K562 (cell line): Measurements from ENCODE around the gene RNFT2.

Source experiments
- CTCF ChIP-seq, 3 experiments: IDR thresholded peaks in 2 of 3; conservative IDR thresholded peaks in 1 of 3; 2 replicates each; pipeline ENCODE4 v1.5.1; 2011 to 2012; ENCODE audit warnings: low read length in 3 of 3, mild to moderate bottlenecking in 3 of 3, control low read depth in 2 of 3, improper control_type of control experiment in 1 of 3, inconsistent platforms in 1 of 3, low read depth in 1 of 3, mixed read lengths in 1 of 3, moderate library complexity in 1 of 3; ENCODE audit not compliant: insufficient read depth in 2 of 3
- GABPB1 ChIP-seq: sonication (generic); formaldehyde crosslinking; IDR thresholded peaks from 2 replicates; pipeline ENCODE4 v1.8.0; 2022; ENCODE audit warnings: mild to moderate bottlenecking, missing genetic modification reagents
- MYC ChIP-seq, 2 experiments: fragments of 250-450 bp in 1 of 2; sonication (Bioruptor Pico) in 1 of 2; IDR thresholded peaks; 2 replicates each; pipeline versions ENCODE4 v1.5.1 to v1.6.1; 2012 to 2021; ENCODE audit warnings: low read depth in 2 of 2, borderline replicate concordance in 1 of 2, improper control_type of control experiment in 1 of 2, low read length in 1 of 2, mild to moderate bottlenecking in 1 of 2, moderate library complexity in 1 of 2
- POLR2A ChIP-seq: fragments of 450-650 bp; conservative IDR thresholded peaks from 2 replicates; pipeline ENCODE4 v1.6.1; 2016
- POLR2AphosphoS5 ChIP-seq: IDR thresholded peaks from 2 replicates; pipeline ENCODE4 v1.6.1; 2011; ENCODE audit warnings: mild to moderate bottlenecking, low read depth, low read length, moderate library complexity; ENCODE audit not compliant: control insufficient read depth, insufficient read depth
- SP2 ChIP-seq: IDR thresholded peaks from 2 replicates; pipeline ENCODE4 v1.6.1; 2011; ENCODE audit warnings: mild to moderate bottlenecking, low read depth, low read length, moderate library complexity; ENCODE audit not compliant: poor library complexity, severe bottlenecking; ENCODE audit errors: extremely low read depth
- TAF15 ChIP-seq: fragments of 200-400 bp; formaldehyde crosslinking; IDR thresholded peaks from 2 replicates; pipeline ENCODE4 v1.6.1; 2017; ENCODE audit warnings: mild to moderate bottlenecking, low read depth, low read length, moderate library complexity
- YBX1 ChIP-seq: fragments of 450-650 bp; IDR thresholded peaks from 2 replicates; pipeline ENCODE4 v1.7.1; 2016; ENCODE audit warnings: mild to moderate bottlenecking
- ZC3H11A ChIP-seq: IDR thresholded peaks from 2 replicates; pipeline ENCODE4 v1.6.1; 2012; ENCODE audit warnings: low read depth, low read length, improper control_type of control experiment
- TF ChIP-seq, protein P1 (sequence below): fragments of 450-650 bp; IDR thresholded peaks from 2 replicates; pipeline ENCODE4 v1.6.1; 2016; ENCODE audit warnings: low read depth

DNA sequence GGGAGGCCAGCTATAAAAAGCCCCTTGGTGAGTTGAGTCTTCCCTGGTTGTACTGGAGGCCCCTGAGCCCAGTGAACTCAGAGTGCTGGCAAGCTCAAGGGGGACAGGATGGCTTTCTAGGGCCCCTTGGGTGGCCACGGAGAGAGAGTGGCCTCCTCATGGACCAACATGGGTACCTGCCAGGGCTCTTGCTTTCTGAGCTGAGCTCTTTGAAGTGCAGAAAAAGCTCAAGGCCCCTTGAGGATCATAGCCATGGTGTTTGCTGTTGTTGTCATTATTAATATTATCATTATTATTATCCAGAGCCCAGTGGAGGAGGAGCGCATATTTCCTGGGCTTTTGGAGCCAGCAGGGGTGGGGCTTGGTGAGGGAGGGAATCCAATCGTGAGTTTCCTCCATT lies 6.7 kb downstream of the RNFT2 start:
- TF ChIP-seq YBX1 (no peak), POLR2AphosphoS5 (no peak), POLR2A (no peak), TAF15 (no peak), SP2 (no peak), CTCF (IDR thresholded peaks at IDR 0.05 in 2 of 3, conservative IDR thresholded peaks at IDR 0.05 in 1 of 3; ENCODE audit: insufficient read depth in 2 of 3, low read depth in 1 of 3, low read length in 3 of 3) (no peak), ZC3H11A (no peak), MYC (IDR thresholded peaks at IDR 0.05; ENCODE audit: low read depth, low read length) (no peak), MYC (CRISPR knock-in tag; IDR thresholded peaks at IDR 0.05; ENCODE audit: borderline replicate concordance, low read depth) (no peak), GABPB1 (CRISPR knock-in tag) (no peak)
- TF ChIP-seq, protein P1, sequence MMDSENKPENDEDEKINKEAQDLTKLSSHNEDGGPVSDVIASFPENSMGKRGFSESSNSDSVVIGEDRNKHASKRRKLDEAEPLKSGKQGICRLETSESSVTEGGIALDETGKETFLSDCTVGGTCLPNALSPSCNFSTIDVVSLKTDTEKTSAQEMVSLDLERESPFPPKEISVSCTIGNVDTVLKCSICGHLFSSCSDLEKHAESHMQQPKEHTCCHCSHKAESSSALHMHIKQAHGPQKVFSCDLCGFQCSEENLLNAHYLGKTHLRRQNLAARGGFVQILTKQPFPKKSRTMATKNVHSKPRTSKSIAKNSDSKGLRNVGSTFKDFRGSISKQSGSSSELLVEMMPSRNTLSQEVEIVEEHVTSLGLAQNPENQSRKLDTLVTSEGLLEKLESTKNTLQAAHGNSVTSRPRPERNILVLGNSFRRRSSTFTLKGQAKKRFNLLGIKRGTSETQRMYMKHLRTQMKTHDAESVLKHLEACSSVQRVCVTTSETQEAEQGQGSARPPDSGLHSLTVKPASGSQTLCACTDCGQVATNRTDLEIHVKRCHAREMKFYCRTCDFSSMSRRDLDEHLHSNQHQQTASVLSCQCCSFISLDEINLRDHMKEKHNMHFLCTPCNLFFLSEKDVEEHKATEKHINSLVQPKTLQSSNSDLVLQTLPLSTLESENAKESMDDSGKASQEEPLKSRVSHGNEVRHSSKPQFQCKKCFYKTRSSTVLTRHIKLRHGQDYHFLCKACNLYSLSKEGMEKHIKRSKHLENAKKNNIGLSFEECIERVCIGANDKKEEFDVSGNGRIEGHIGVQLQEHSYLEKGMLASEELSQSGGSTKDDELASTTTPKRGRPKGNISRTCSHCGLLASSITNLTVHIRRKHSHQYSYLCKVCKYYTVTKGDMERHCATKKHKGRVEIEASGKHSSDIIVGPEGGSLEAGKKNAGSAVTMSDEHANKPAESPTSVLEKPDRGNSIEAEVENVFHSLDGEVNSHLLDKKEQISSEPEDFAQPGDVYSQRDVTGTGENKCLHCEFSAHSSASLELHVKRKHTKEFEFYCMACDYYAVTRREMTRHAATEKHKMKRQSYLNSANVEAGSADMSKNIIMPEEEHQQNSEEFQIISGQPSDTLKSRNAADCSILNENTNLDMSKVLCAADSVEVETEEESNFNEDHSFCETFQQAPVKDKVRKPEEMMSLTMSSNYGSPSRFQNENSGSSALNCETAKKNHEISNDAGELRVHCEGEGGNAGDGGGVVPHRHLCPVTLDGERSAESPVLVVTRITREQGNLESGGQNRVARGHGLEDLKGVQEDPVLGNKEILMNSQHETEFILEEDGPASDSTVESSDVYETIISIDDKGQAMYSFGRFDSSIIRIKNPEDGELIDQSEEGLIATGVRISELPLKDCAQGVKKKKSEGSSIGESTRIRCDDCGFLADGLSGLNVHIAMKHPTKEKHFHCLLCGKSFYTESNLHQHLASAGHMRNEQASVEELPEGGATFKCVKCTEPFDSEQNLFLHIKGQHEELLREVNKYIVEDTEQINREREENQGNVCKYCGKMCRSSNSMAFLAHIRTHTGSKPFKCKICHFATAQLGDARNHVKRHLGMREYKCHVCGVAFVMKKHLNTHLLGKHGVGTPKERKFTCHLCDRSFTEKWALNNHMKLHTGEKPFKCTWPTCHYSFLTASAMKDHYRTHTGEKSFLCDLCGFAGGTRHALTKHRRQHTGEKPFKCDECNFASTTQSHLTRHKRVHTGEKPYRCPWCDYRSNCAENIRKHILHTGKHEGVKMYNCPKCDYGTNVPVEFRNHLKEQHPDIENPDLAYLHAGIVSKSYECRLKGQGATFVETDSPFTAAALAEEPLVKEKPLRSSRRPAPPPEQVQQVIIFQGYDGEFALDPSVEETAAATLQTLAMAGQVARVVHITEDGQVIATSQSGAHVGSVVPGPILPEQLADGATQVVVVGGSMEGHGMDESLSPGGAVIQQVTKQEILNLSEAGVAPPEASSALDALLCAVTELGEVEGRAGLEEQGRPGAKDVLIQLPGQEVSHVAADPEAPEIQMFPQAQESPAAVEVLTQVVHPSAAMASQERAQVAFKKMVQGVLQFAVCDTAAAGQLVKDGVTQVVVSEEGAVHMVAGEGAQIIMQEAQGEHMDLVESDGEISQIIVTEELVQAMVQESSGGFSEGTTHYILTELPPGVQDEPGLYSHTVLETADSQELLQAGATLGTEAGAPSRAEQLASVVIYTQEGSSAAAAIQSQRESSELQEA: no peak
